Progenitor cell of endocrine pancreas (in vitro differentiated cells): ENCODE data around the gene GRK5. TPM values are rescaled to one million over a fixed set of nuclear protein-coding genes. Genes with fewer than 3 reads are reported as not detected.

Experiments used
- DNase-seq: peaks from one replicate; pipeline ENCODE4 v3.0.0; 2021; ENCODE audit warnings: low spot score; ENCODE audit not compliant: unreplicated experiment
- H3K27ac Mint-ChIP-seq: 2 replicates; pipeline ENCODE4 v1.8.0; 2021; ENCODE audit warnings: mild to moderate bottlenecking, moderate library complexity, mixed read lengths
- H3K27me3 Mint-ChIP-seq: 2 replicates; pipeline ENCODE4 v1.8.0; 2021; ENCODE audit warnings: mixed read lengths
- H3K36me3 Mint-ChIP-seq: 2 replicates; pipeline ENCODE4 v1.8.0; 2022; ENCODE audit warnings: mixed read lengths; ENCODE audit not compliant: insufficient read depth
- H3K4me1 Mint-ChIP-seq: 2 replicates; pipeline ENCODE4 v1.8.0; 2021; ENCODE audit warnings: low read depth, mixed read lengths
- H3K4me3 Mint-ChIP-seq: 2 replicates; pipeline ENCODE4 v1.8.0; 2021; ENCODE audit warnings: low read depth, mild to moderate bottlenecking, moderate library complexity, mixed read lengths
- H3K9me3 Mint-ChIP-seq: 2 replicates; pipeline ENCODE4 v1.8.0; 2021; ENCODE audit warnings: low read depth, mixed read lengths
- total RNA-seq: library from RNA; stranded (reverse); gene quantifications from 2 replicates; pipeline ENCODE4 v1.2.1, GENCODE V29; 2021
- TF ChIP-seq, protein P1 (sequence below): fragments of 200-600 bp; sonication (generic); IDR thresholded peaks from one replicate; pipeline ENCODE4 v1.5.0; 2021; ENCODE audit warnings: antibody characterized with exemption, mild to moderate bottlenecking; ENCODE audit not compliant: unreplicated experiment

Gene GRK5
- total RNA-seq, 1 donor from 2014 or later: 21.6 TPM

DNA sequence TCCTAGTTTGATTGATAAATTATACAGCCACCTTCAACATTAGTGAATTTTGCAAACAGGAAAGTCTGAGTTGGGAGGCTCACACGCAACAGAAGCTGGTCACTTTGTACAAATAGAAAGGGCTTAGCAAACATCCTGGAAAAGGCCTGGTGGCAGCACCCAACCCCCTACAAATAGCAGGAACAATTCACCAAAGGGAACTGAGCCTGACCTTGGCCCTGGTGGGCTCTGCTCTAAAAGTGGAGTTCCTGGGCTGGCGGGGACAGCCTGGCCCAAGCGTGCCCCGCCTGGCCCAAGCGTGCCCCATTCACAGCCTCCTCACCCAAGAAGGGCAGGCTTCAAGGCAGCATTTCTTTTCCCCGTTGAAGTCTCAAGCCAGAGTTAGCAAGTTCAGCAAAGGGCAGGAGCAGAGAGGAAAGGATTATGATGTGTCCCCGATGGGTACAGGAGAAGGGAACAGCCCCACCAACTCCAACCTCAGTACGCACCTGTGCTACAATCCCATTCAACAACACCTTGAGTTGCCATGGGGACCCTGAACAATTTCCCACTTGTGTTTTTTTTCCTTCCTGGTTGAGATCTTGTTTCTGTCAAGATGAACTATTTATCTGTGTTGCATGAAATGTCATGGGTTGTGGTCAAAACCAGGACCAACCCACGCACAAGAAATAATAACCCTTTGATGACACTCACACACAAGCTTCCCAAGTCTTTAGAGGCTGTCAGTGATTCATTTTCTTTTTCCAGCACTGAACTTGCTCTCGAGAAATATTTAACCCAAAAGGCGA is 291.7 kb downstream of the GRK5 start:
- H3K36me3 Mint-ChIP-seq: no peaks in the 10 kb centered on the region
- H3K27me3 Mint-ChIP-seq: peaks cover 19% of the 10 kb centered on the region
- H3K9me3 Mint-ChIP-seq: no peaks in the 10 kb centered on the region
- H3K4me3 Mint-ChIP-seq: no peak overlapping the region
- no peak for DNase-seq
- TF ChIP-seq, protein P1, sequence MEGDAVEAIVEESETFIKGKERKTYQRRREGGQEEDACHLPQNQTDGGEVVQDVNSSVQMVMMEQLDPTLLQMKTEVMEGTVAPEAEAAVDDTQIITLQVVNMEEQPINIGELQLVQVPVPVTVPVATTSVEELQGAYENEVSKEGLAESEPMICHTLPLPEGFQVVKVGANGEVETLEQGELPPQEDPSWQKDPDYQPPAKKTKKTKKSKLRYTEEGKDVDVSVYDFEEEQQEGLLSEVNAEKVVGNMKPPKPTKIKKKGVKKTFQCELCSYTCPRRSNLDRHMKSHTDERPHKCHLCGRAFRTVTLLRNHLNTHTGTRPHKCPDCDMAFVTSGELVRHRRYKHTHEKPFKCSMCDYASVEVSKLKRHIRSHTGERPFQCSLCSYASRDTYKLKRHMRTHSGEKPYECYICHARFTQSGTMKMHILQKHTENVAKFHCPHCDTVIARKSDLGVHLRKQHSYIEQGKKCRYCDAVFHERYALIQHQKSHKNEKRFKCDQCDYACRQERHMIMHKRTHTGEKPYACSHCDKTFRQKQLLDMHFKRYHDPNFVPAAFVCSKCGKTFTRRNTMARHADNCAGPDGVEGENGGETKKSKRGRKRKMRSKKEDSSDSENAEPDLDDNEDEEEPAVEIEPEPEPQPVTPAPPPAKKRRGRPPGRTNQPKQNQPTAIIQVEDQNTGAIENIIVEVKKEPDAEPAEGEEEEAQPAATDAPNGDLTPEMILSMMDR: no peak
- H3K27ac Mint-ChIP-seq: peak overlapping the region; percentile 74
- H3K4me1 Mint-ChIP-seq: peaks cover 18% of the 10 kb centered on the region

DNA sequence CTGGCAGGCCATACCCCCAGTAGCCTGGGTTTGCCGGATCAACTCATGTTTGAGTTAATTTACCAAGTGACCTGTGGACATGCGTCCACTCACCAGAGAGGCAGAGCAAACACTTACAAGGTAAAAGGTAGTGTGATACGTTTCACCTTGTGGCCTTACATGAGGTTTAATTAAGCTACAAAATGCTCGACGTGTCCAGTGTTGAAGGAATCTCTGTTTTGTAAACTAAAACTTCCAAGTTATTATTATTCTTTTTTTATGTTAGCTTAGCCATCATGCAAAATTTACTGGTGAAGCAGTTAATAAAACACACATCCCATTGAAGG is 292.3 kb downstream of the GRK5 start:
- peaks cover 18% of the 10 kb centered on the region for H3K4me1 Mint-ChIP-seq
- peaks cover 19% of the 10 kb centered on the region for H3K27me3 Mint-ChIP-seq
- peak overlapping the region; percentile 74 for H3K27ac Mint-ChIP-seq
- TF ChIP-seq, protein P1: no peak
- H3K9me3 Mint-ChIP-seq: no peaks in the 10 kb centered on the region
- H3K36me3 Mint-ChIP-seq: no peaks in the 10 kb centered on the region
- DNase-seq: no peak
- no peak overlapping the region for H3K4me3 Mint-ChIP-seq

DNA sequence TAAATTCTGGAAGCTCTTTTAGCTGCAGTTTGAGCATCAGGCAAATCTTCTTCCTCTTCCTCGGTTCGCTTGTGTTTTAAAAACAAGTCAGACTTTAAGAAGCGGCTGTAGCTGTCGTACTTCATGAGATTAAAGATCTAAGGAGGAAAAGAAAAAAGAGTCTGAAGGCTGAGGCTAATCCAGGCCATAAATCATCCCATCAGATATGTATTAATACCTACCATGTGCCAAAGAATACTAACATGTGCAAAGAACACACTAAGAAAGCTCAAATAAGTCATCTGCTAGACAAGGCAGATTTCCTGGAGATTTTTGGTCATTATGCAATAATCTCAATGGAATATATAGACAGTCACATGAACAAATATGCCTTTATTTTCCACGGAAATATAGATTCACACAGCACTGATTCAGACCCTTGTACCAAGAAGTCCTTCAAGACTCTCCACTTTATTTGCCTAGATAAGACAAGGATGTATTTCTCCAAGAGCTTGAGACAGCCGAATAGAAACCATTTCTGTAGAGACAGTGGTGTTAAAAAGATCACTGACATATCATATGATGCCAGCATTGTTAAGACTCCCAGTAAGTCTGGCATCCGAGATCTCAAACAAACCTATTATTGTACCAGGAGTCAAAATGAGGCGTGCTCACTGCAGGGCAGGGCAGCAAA is 292.9 kb downstream of the GRK5 start:
- Mint-ChIP-seq H3K27ac (no peak overlapping the region), H3K27me3 (peaks cover 19% of the 10 kb centered on the region), H3K36me3 (no peaks in the 10 kb centered on the region), H3K4me3 (no peak overlapping the region), H3K4me1 (peaks cover 18% of the 10 kb centered on the region), H3K9me3 (no peaks in the 10 kb centered on the region)
- no peak for DNase-seq
- TF ChIP-seq, protein P1: no peak

DNA sequence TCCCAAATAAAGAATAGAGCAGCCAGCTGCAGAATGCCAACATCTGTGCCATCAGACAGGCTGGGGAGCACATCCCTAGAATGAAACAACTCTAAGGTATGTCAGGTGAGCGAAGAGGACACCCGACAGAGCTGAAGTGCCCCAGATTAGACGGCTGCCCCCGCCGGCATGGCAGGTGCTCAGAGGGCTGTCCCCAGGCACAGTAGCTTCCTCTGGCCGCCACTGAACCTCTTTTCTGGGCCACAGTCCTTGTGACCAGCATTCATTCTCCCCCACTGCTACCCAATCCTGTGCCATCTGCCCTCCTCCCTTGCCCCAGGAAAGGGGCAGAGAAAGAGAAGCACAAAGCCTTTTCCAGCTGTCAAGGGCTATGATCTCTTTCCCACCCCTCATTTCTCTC is 293.4 kb downstream of the GRK5 start:
- Mint-ChIP-seq H3K4me1 (peaks cover 18% of the 10 kb centered on the region), H3K9me3 (no peaks in the 10 kb centered on the region), H3K36me3 (no peaks in the 10 kb centered on the region), H3K4me3 (no peak overlapping the region), H3K27me3 (peaks cover 23% of the 10 kb centered on the region), H3K27ac (no peak overlapping the region)
- TF ChIP-seq, protein P1: no peak
- no peak for DNase-seq

DNA sequence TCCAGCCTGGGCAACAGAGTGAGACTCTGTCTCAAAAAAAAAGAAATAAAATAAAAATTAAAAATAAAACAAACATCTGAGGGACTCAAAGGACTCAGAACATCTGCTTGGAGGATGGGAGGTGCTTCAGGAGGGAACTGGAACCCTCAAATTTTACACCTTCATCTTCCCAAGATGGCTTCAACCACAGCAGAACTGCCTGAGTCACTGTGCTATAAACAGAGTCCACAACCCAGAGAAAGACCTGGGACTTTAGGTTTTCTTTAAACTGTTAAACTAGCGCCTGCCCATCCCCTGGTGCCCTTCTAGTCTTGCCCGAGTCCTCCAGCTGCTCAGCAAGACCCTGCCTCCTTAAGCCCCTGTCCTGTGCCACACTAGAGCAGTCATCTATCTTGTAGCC is 294.3 kb downstream of the GRK5 start:
- H3K4me3 Mint-ChIP-seq: no peak overlapping the region
- H3K36me3 Mint-ChIP-seq: no peaks in the 10 kb centered on the region
- no peak for DNase-seq

More for the DNA sequence above, 294.3 kb downstream of the GRK5 start:
- Mint-ChIP-seq H3K27ac (no peak overlapping the region), H3K4me1 (peaks cover 18% of the 10 kb centered on the region), H3K27me3 (peaks cover 25% of the 10 kb centered on the region), H3K9me3 (no peaks in the 10 kb centered on the region)
- TF ChIP-seq, protein P1: no peak
